Measurements from ENCODE around the gene UBAC2.

UBAC2 gene

GRCh38 chr13:99299256-99299919, 98.7 kb downstream of the UBAC2 start:
- no peak for TF ChIP-seq CTCF (conservative IDR thresholded peaks at IDR 0.05; ENCODE audit: low read depth, low read length)
- Histone ChIP-seq H3K4me3 (IDR thresholded peaks at IDR 0.05; ENCODE audit: insufficient read depth, low read depth, low read length) (no peak overlapping the region), H3K9ac (no peak overlapping the region), H3K27ac (no peak overlapping the region), H3K79me2 (ENCODE audit: insufficient read depth, low read depth) (no peaks in the 10 kb centered on the region), H3K36me3 (ENCODE audit: insufficient read depth) (no peaks in the 10 kb centered on the region), H3K4me2 (no peak overlapping the region), H2AFZ (ENCODE audit: low read depth) (no peak overlapping the region), H4K20me1 (ENCODE audit: insufficient read depth) (no peaks in the 10 kb centered on the region), H3K4me1 (ENCODE audit: low read depth, poor library complexity, severe bottlenecking) (no peaks in the 10 kb centered on the region), H3K27me3 (ENCODE audit: insufficient read depth, low read depth) (no peaks in the 10 kb centered on the region)

GRCh38 chr13:99299920-99300341, 99.3 kb downstream of the UBAC2 start:
- TF ChIP-seq CTCF (conservative IDR thresholded peaks at IDR 0.05; ENCODE audit: low read depth, low read length) = no peak
- Histone ChIP-seq H3K9ac (no peak overlapping the region), H3K4me3 (IDR thresholded peaks at IDR 0.05; ENCODE audit: insufficient read depth, low read depth, low read length) (no peak overlapping the region), H3K4me1 (ENCODE audit: low read depth, poor library complexity, severe bottlenecking) (no peaks in the 10 kb centered on the region), H3K27ac (no peak overlapping the region), H3K4me2 (no peak overlapping the region), H2AFZ (ENCODE audit: low read depth) (no peak overlapping the region), H3K27me3 (ENCODE audit: insufficient read depth, low read depth) (no peaks in the 10 kb centered on the region), H3K79me2 (ENCODE audit: insufficient read depth, low read depth) (no peaks in the 10 kb centered on the region), H4K20me1 (ENCODE audit: insufficient read depth) (no peaks in the 10 kb centered on the region), H3K36me3 (ENCODE audit: insufficient read depth) (no peaks in the 10 kb centered on the region)

GRCh38 chr13:99301056-99301838, 100.6 kb downstream of the UBAC2 start:
- no peak for TF ChIP-seq CTCF (conservative IDR thresholded peaks at IDR 0.05; ENCODE audit: low read depth, low read length)
- H3K4me1 ChIP-seq (ENCODE audit: low read depth, poor library complexity, severe bottlenecking) = no peaks in the 10 kb centered on the region
- no peak overlapping the region for H3K9ac ChIP-seq
- H3K27me3 ChIP-seq (ENCODE audit: insufficient read depth, low read depth) = no peaks in the 10 kb centered on the region
- H2AFZ ChIP-seq (ENCODE audit: low read depth) = no peak overlapping the region
- H3K4me2 ChIP-seq = no peak overlapping the region
- no peaks in the 10 kb centered on the region for H4K20me1 ChIP-seq (ENCODE audit: insufficient read depth)
- no peaks in the 10 kb centered on the region for H3K36me3 ChIP-seq (ENCODE audit: insufficient read depth)
- H3K4me3 ChIP-seq (IDR thresholded peaks at IDR 0.05; ENCODE audit: insufficient read depth, low read depth, low read length) = no peak overlapping the region
- no peak overlapping the region for H3K27ac ChIP-seq
- no peaks in the 10 kb centered on the region for H3K79me2 ChIP-seq (ENCODE audit: insufficient read depth, low read depth)

- no peak overlapping the region for H3K27ac ChIP-seq
- H3K9ac ChIP-seq = no peak overlapping the region
- H3K4me2 ChIP-seq = no peak overlapping the region
- TF ChIP-seq CTCF (conservative IDR thresholded peaks at IDR 0.05; ENCODE audit: low read depth, low read length) = no peak
- no peak overlapping the region for H3K4me3 ChIP-seq (IDR thresholded peaks at IDR 0.05; ENCODE audit: insufficient read depth, low read depth, low read length)
- no peak overlapping the region for H2AFZ ChIP-seq (ENCODE audit: low read depth)
- no peaks in the 10 kb centered on the region for H3K27me3 ChIP-seq (ENCODE audit: insufficient read depth, low read depth)
- H3K36me3 ChIP-seq (ENCODE audit: insufficient read depth) = no peaks in the 10 kb centered on the region
- H3K4me1 ChIP-seq (ENCODE audit: low read depth, poor library complexity, severe bottlenecking) = no peaks in the 10 kb centered on the region
- H3K79me2 ChIP-seq (ENCODE audit: insufficient read depth, low read depth) = no peaks in the 10 kb centered on the region
- no peaks in the 10 kb centered on the region for H4K20me1 ChIP-seq (ENCODE audit: insufficient read depth)
These were observed 101.4 kb downstream of the UBAC2 start for GRCh38 chr13:99301913-99302636.
